GM18951 (cell line): ENCODE data around the gene VPS54.

ENCODE experiments used
- POLR2A ChIP-seq: IDR thresholded peaks from 4 replicates; pipeline ENCODE4 v1.6.1; 2011; ENCODE audit warnings: mild to moderate bottlenecking; ENCODE audit not compliant: insufficient read length, insufficient read depth; ENCODE audit errors: extremely low read depth
- in situ Hi-C: fragments of 300-500 bp; cut with MboI; formaldehyde crosslinking; loops from one replicate; pipeline ENCODE4 v1.12.0; 2022; ENCODE audit warnings: low sequenced_read_pairs, mixed read lengths, inconsistent platforms; ENCODE audit not compliant: unreplicated experiment

VPS54 gene

DNA sequence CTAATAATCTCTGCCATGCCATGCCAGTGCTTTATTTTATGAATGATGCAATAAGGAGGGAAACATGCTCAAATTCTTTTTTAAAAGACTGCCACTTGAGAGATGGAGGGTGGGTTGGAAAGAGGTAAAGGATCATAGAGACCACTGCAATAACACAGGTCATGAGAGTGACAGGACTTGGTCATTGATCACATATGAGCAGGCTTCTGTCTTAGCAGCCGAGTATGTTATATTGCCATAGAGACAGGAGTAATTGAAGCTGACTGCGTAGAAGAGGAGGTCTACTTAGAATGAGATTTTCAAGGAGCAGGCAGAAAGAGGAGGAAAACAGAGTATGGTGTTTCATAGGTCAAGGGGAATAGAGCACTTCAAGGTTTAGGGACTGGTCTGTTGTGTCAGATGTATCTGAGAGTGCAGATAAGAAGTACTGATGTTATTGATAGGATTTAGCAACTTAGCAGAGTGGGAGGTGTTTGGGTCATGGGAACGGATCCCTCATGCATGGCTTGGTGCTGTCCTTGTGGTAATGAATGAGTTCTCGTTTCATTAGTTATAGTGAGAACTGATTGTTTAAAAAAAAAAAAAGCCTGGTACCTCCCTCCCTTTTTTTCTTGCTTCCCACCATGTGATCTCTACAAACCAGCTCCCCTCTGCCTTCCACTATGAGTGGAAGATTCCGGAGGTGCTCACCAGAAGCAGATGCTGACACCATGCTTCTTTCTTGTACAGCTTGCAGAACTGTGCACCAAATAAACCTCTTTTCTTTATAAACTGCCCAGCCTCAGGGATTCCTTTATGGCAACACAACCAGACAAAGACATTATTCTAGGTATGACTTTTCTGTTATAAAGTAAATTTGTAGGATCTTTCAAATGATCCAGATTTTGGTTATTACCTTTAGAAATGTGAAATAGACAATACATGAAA lies 144.8 kb downstream of the VPS54 start:
- TF ChIP-seq POLR2A: no peak
- in situ Hi-C loops: no loop called here

DNA sequence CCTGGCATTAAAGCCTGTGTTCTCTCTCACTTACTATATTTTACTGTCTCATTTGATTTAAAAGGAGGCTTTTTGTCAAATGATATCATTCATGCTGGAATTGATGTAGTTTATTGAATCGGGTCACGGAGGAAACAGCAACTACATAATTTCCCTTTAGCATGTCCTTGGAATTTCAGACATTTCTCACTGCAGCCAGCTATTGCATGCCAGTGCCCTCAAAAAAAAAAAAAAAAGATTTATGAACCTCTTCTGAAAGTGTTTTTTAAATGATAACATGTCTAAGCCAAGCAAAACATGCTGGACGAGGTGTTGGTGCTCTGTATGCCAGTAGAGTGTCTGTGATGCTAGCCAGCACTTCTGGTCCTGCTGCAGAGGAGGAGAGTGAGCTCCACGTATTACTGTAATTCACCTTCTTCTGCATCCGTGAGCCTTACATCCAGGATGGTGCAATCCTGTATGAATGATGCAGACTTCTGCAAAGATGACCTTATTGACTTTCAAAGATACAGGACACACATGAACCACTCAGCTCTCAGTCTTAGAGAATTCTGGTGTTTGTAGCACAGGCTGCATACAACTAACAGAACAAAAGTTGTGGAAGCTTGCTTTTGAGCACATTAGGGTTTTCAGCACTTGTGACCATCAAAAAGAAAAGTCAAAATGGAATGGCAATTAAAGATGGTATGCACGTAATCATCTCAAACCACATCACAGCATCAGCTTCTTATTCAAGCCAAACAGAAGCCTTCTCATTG lies 146.5 kb downstream of the VPS54 start:
- in situ Hi-C loops: no loop called here
- TF ChIP-seq POLR2A: no peak

DNA sequence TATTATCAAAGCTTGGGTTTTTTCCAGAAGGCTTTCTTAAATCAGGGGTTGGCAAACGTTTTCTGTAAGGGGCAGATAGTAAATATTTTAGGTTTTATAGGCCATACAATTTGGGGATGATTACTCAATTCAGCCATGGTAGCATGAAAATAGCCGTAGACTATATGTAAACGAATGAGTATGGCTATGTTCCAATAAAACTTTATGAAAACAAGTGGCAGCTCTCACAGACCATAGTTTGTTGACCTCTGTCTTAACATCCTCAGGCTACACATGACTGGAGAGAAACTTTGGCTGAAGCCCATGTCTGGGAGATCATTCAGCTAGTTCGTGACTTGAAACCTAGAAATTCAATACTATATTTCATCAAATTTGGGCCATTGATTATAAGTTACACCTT lies 147.4 kb downstream of the VPS54 start:
- TF ChIP-seq POLR2A: no peak
- in situ Hi-C loops: no loop called here

DNA sequence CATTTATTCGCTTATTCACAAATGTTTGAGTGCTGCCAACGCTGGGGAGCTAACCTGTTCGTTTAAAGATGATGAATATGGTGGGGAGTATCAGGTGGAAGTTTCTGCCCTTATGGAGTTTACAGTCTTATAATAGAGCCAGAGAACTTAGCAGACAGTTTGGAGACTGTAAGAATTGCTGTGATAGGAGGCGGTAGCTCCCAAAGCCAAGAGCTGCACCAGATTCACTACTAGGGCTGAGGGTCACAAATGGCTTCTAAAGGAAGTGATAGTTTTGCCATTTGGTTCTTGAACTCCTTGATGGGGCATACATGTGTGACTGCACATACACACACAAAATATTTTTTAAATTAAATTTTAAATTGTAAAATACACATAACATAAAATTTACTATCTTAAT lies 148.5 kb downstream of the VPS54 start:
- TF ChIP-seq POLR2A: no peak
- in situ Hi-C loops: no loop called here

DNA sequence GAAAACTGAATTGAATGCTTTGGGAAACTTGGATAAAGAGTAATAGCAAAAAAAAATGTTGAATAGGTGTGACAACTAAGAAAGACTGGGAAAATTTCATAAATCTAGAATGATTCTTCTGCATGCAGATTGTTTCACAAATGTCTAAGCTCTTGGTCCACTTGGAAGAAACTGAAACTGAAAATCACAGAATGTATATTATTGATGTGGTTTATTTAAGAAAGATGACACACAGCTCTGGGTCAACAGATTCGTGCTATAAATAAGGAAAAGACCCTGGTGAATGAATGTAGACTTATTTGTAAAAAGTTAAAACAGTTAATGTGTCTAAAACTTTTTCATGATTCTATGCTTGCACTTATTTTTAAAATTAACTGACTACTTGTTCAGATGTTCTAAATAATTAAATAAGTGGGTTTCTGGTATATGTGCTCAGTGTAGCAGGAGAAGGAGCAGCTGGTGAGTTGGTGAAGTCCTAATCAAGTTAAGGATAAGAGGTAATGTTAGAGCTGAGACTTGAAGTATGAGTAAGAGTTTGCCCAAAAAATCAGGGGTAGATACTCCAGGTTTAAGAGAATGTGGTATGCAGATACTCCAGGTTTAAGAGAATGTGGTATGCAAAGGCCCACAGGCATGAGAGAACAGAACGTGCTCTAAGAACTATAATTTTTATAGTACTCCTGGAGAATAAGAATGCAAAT lies 153.1 kb downstream of the VPS54 start:
- TF ChIP-seq POLR2A: no peak
- in situ Hi-C loops: loop anchor here (10.0 kb wide), 1 partner anchor 171 kb away; no protein-coding TSS in a partner anchor

DNA sequence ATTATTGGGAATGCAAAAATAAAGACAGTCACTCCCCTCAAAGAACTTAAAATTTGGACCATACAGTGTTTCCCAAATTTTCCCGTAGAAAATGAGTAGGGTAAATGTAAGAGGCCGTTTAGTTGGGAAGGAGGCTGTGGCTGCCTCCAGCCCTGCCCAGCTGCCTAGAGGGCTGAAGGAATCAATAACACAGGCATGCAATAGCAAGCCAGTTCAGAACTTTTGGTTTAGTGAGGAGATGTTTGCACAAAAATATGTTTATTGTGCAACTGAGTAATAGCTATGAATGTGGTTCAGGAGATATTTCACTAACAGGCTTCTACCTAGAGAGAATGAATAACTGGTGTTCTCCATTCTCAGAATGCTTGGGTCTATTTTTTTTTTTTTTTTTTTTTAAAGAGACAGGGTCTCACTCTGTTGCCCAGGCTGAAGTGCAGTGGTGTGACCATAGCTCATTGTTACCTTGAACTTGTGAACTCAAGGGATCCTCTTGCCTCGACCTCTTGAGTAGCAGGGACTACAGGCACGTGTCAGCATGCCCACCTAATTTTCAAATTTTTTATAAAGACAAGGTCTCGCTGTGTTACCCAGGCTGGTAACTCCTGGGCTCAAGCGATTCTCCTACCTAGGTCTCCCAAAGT lies 153.9 kb downstream of the VPS54 start:
- in situ Hi-C loops: loop anchor here (10.0 kb wide), 1 partner anchor 170 kb away; no protein-coding TSS in a partner anchor
- no peak for TF ChIP-seq POLR2A

DNA sequence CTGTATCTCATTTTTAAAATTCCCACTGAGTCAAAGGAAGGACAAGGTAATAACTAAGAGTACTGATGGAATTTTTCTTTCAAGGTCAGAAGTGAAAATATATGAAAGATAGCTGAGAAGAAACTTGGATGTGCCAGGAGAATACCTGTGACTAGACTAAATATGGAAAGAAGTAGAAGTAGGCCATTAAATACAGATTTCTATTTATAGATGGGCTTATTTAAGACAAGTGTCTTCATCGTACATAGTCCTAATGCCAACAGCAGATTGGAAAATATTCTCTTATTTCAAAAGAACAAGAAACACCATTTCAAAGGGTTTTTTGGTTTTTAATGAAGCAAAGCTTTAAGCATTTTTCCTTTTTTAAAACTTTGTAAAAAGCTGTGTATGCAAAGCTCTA lies 155.5 kb downstream of the VPS54 start:
- TF ChIP-seq POLR2A: no peak
- in situ Hi-C loops: loop anchor here (10.0 kb wide), 1 partner anchor 169 kb away; no protein-coding TSS in a partner anchor

DNA sequence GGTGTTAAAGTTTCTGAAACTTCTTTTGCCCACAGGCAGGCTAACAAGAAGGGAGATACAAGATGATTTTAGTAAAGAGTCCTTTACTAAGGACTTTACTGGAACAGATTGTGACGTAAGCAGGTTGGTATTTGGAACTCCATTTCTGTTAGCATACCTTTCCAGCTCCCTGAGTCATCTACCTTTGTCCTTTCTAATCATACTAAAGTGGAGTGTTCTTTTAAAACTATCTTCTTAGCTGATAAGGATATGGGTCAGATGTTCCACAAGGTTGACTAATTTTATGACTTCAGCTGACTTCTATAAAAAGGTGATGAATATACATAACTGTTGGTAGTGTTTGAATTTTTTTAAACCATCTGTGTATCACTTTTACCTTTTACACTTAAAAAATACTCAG lies 156.4 kb downstream of the VPS54 start:
- TF ChIP-seq POLR2A: no peak
- in situ Hi-C loops: loop anchor here (10.0 kb wide), 1 partner anchor 168 kb away; no protein-coding TSS in a partner anchor

DNA sequence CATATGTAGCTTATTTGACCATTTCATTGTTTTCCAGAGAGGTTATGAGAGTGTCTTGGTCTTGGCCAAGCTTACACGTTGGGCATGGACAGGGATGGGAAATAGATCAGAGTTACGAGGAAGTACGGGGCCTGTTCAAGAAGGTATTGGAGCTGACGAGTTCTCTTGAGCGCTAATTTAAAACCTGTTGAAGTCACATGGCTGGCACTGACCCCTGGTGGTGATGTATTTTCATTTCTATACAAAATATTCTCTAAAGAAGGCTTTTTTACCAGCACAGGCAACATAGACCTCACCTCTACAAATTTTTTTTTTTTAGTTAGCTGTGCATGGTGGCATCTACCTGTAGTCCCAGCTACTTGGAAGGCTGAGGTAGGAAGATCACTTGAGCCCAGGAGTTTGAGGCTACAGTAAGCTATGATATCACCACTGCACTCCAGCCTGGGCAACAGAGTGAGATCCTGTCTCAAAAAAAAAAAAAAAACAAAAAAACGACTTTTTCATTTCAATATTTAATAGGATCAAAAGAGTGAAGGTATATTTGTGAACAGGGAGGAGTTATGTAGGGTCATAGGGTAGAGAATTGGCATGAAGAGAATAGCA lies 157.9 kb downstream of the VPS54 start:
- no peak for TF ChIP-seq POLR2A
- in situ Hi-C loops: loop anchor here (10.0 kb wide), 1 partner anchor 167 kb away; no protein-coding TSS in a partner anchor

DNA sequence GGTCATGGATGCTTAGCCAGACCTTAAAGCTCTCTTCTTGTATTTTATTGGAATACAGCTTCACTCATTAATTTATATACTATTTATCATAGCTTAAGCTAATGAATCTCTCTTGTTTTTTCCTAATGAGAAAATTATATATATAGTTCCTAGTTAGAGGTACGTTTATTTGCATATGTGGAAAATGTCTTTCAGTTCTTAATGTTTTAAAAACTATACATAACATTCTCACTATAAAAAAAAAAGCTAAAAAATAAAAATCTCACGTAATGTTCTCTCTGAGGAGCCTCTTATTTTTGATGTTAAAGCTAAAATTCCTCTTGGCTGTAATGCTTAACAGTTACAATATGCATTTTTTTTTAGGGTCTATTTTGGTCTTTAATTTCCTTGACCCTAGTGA lies 160.9 kb downstream of the VPS54 start:
- in situ Hi-C loops: no loop called here
- TF ChIP-seq POLR2A: no peak

DNA sequence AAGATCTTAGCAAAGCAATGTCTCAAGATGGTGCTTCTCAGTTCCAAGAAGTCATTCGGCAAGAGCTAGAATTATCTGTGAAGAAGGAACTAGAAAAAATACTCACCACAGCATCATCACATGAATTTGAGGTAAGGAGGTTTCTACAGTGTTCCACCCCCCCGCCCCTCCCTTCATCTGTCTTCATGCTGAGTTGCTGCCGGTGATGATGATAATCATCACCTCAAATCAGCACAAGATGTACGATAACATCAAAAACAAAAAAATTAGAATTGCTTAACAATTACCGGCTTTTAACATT lies 163.0 kb downstream of the VPS54 start:
- no peak for TF ChIP-seq POLR2A
- in situ Hi-C loops: no loop called here
